ENCODE measurements around the gene GCNT2. TPM values are rescaled to one million over a fixed set of nuclear protein-coding genes. Genes with fewer than 3 reads are reported as not detected.
A peak's percentile ranks its signal among the peaks of the same experiment; 100 is the strongest.

GCNT2 gene
- polyA plus RNA-seq, 3 donors = 3.5 to 10.0 (median 4.3) TPM

GRCh38 chr6:10535193-10535592 is 14.0 kb downstream of the GCNT2 start:
- intact Hi-C loops (cut with micrococcal nuclease) = loop anchor here in 1 of 2 donors (2.0 to 10.0 kb wide), 3 partner anchors 14 to 100 kb away; partner anchors contain the start of gene GCNT2
- peak overlapping the region in 1 of 3 experiments; percentile 87 for H3K4me3 ChIP-seq (replicated peaks in 1 of 3; ENCODE audit: low read depth in 2 of 3, low read length in 3 of 3)
- peaks cover 73 to 85% of the 10 kb centered on the region in 2 donors for H3K4me1 ChIP-seq (ENCODE audit: control insufficient read depth in 1 of 2, insufficient read depth in 2 of 2, low read length in 2 of 2)
- Mint-ChIP-seq H3K27me3 (ENCODE audit: low read depth in 3 of 3) (no peaks in the 10 kb centered on the region), H3K4me3 (peak overlapping the region in 1 of 2 donors; percentile 74), H3K36me3 (peaks cover 3 to 13% of the 10 kb centered on the region in 2 donors), H3K9me3 (no peaks in the 10 kb centered on the region), H3K4me1 (peaks cover 80% of the 10 kb centered on the region), H3K27ac (peak overlapping the region; percentile 85 to 98 (median 96))
- no CpG with 5 or more reads among the region's 1 CpG for WGBS (ENCODE audit: insufficient coverage)
- H3K4me2 ChIP-seq (replicated peaks; ENCODE audit: extremely low read depth, low read length, poor library complexity, severe bottlenecking) = peak overlapping the region; percentile 83
- peak overlapping the region; percentile 3 for H2AFZ ChIP-seq (ENCODE audit: insufficient read depth, low read depth, low read length, poor library complexity, severe bottlenecking)
- no peaks in the 10 kb centered on the region for H3K36me3 ChIP-seq (replicated peaks in 1 of 2; ENCODE audit: control insufficient read depth in 1 of 2, insufficient read depth in 2 of 2, low read length in 2 of 2)
- H3K79me2 ChIP-seq (ENCODE audit: insufficient read depth, low read length) = peaks cover 90% of the 10 kb centered on the region
- H3K9ac ChIP-seq (ENCODE audit: insufficient read depth, low read length, poor library complexity, severe bottlenecking) = no peak overlapping the region
- peak; percentile 52 to 81 (median 73) for DNase-seq
- TF ChIP-seq CTCF (IDR thresholded peaks at IDR 0.05) = no peak
- H4K20me1 ChIP-seq (ENCODE audit: insufficient read depth, low read length) = peaks cover 3% of the 10 kb centered on the region
- no peaks in the 10 kb centered on the region for H3K9me3 ChIP-seq (replicated peaks in 1 of 2; ENCODE audit: control insufficient read depth in 1 of 2, insufficient read depth in 1 of 2, low read length in 2 of 2)
- H3K27me3 ChIP-seq (ENCODE audit: control insufficient read depth in 2 of 2, insufficient read depth in 2 of 2, low read length in 2 of 2) = no peaks in the 10 kb centered on the region
- peak overlapping the region; percentile 81 to 86 for H3K27ac ChIP-seq (ENCODE audit: low read depth in 1 of 2, low read length in 2 of 2)

- Histone ChIP-seq H3K4me1 (ENCODE audit: control insufficient read depth in 1 of 2, insufficient read depth in 2 of 2, low read length in 2 of 2) (peaks cover 71 to 81% of the 10 kb centered on the region in 2 donors), H3K4me3 (replicated peaks in 1 of 3; ENCODE audit: low read depth in 2 of 3, low read length in 3 of 3) (no peak overlapping the region), H3K79me2 (ENCODE audit: insufficient read depth, low read length) (peaks cover 89% of the 10 kb centered on the region), H3K27ac (ENCODE audit: low read depth in 1 of 2, low read length in 2 of 2) (peak overlapping the region; percentile 24 to 81), H3K36me3 (replicated peaks in 1 of 2; ENCODE audit: control insufficient read depth in 1 of 2, insufficient read depth in 2 of 2, low read length in 2 of 2) (peaks cover 0 to 9% of the 10 kb centered on the region in 2 donors), H4K20me1 (ENCODE audit: insufficient read depth, low read length) (peaks cover 3% of the 10 kb centered on the region), H3K27me3 (ENCODE audit: control insufficient read depth in 2 of 2, insufficient read depth in 2 of 2, low read length in 2 of 2) (no peaks in the 10 kb centered on the region), H3K9me3 (replicated peaks in 1 of 2; ENCODE audit: control insufficient read depth in 1 of 2, insufficient read depth in 1 of 2, low read length in 2 of 2) (no peaks in the 10 kb centered on the region), H3K4me2 (replicated peaks; ENCODE audit: extremely low read depth, low read length, poor library complexity, severe bottlenecking) (no peak overlapping the region), H2AFZ (ENCODE audit: insufficient read depth, low read depth, low read length, poor library complexity, severe bottlenecking) (no peak overlapping the region), H3K9ac (ENCODE audit: insufficient read depth, low read length, poor library complexity, severe bottlenecking) (no peak overlapping the region)
- H3K27me3 Mint-ChIP-seq (ENCODE audit: low read depth in 3 of 3) = no peaks in the 10 kb centered on the region
- peaks cover 9 to 18% of the 10 kb centered on the region in 2 donors for H3K36me3 Mint-ChIP-seq
- DNase-seq = no peak
- H3K27ac Mint-ChIP-seq = peak overlapping the region in 5 of 7 donors; percentile 37 to 96 (median 66)
- intact Hi-C loops (cut with micrococcal nuclease) = loop anchor here in 1 of 2 donors (10.0 kb wide), 2 partner anchors 57 to 97 kb away; no protein-coding TSS in a partner anchor
- H3K4me3 Mint-ChIP-seq = no peak overlapping the region
- WGBS (ENCODE audit: insufficient coverage) = no CpG with 5 or more reads among the region's 5 CpGs
- no peak for TF ChIP-seq CTCF (IDR thresholded peaks at IDR 0.05)
- peaks cover 80% of the 10 kb centered on the region for H3K4me1 Mint-ChIP-seq
- H3K9me3 Mint-ChIP-seq = peaks cover 0 to 4% (median 0%) of the 10 kb centered on the region in 7 donors
Measured at GRCh38 chr6:10537726-10538125, 16.6 kb downstream of the GCNT2 start.
